HG02852 (cell line): ENCODE measurements around the gene ZBTB48.

Source experiments
- ATAC-seq: cut with Tn5 transposase; IDR thresholded peaks from one replicate; pipeline ENCODE4 v1.9.1; 2021; ENCODE audit warnings: mild to moderate bottlenecking, moderate library complexity; ENCODE audit not compliant: unreplicated experiment

The ZBTB48 gene

GRCh38 chr1:6572653-6573383 lies 7.0 kb upstream of the ZBTB48 start:
- ATAC-seq: no peak

- no peak for ATAC-seq
Observed at GRCh38 chr1:6574025-6574620, 5.7 kb upstream of the ZBTB48 start.

GRCh38 chr1:6574818-6575217 lies 5.0 kb upstream of the ZBTB48 start:
- no peak for ATAC-seq

- ATAC-seq: no peak
Observed at GRCh38 chr1:6577831-6578525, 1.8 kb upstream of the ZBTB48 start.

- no peak for ATAC-seq
Observed at GRCh38 chr1:6578624-6579373, 995 bp upstream of the ZBTB48 start.

GRCh38 chr1:6580119-6580592 lies 362 bp downstream of the ZBTB48 start:
- peak; percentile 22 for ATAC-seq

GRCh38 chr1:6580593-6581409 lies 1.0 kb downstream of the ZBTB48 start:
- no peak for ATAC-seq

- ATAC-seq: no peak
Observed at GRCh38 chr1:6581561-6582305, 1.9 kb downstream of the ZBTB48 start.

- no peak for ATAC-seq
Observed at GRCh38 chr1:6582370-6582769, 2.6 kb downstream of the ZBTB48 start.

GRCh38 chr1:6584126-6585080 lies 4.6 kb downstream of the ZBTB48 start:
- no peak for ATAC-seq

GRCh38 chr1:6585081-6585722 lies 5.4 kb downstream of the ZBTB48 start:
- ATAC-seq: no peak

- no peak for ATAC-seq
Observed at GRCh38 chr1:6585841-6586240, 6.0 kb downstream of the ZBTB48 start.

- no peak for ATAC-seq
Observed at GRCh38 chr1:6586404-6586816, 6.6 kb downstream of the ZBTB48 start.

- no peak for ATAC-seq
Observed at GRCh38 chr1:6587261-6588005, 7.6 kb downstream of the ZBTB48 start.

- ATAC-seq: no peak
Observed at GRCh38 chr1:6588128-6588892, 8.5 kb downstream of the ZBTB48 start.

GRCh38 chr1:6588893-6589520 lies 9.2 kb downstream of the ZBTB48 start:
- ATAC-seq: no peak
